ENCODE results near the gene CAPN13.

The CAPN13 gene

GRCh38 chr2:30807249-30807648 is at the start of gene CAPN13:
Gene CAPN13 (minus strand): TSS chr2:30807446. CDS start chr2:30787325, 20,121 bp downstream.
- no peaks in the 10 kb centered on the region for H3K4me1 ChIP-seq (ENCODE audit: insufficient read depth, low read length)
- H4K20me1 ChIP-seq (ENCODE audit: insufficient read depth, low read length): no peaks in the 10 kb centered on the region
- no peak within 1 kb of the TSS for H3K4me3 ChIP-seq (ENCODE audit: low read depth in 1 of 2, low read length in 2 of 2)
- no peak within 1 kb of the TSS for H3K9ac ChIP-seq (ENCODE audit: low read depth, low read length)
- H3K79me2 ChIP-seq (ENCODE audit: insufficient read depth, low read length): no peaks in the 10 kb centered on the region
- no peak within 1 kb of the TSS for H3K27ac ChIP-seq (ENCODE audit: low read length)
- TF ChIP-seq EZH2 (IDR thresholded peaks at IDR 0.05; ENCODE audit: borderline replicate concordance, low read depth, low read length, severe bottlenecking): no peak
- TF ChIP-seq, protein P1, sequence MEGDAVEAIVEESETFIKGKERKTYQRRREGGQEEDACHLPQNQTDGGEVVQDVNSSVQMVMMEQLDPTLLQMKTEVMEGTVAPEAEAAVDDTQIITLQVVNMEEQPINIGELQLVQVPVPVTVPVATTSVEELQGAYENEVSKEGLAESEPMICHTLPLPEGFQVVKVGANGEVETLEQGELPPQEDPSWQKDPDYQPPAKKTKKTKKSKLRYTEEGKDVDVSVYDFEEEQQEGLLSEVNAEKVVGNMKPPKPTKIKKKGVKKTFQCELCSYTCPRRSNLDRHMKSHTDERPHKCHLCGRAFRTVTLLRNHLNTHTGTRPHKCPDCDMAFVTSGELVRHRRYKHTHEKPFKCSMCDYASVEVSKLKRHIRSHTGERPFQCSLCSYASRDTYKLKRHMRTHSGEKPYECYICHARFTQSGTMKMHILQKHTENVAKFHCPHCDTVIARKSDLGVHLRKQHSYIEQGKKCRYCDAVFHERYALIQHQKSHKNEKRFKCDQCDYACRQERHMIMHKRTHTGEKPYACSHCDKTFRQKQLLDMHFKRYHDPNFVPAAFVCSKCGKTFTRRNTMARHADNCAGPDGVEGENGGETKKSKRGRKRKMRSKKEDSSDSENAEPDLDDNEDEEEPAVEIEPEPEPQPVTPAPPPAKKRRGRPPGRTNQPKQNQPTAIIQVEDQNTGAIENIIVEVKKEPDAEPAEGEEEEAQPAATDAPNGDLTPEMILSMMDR (IDR thresholded peaks at IDR 0.05; ENCODE audit: borderline replicate concordance, extremely low read depth, low read length, poor library complexity, severe bottlenecking): no peak
- no peak within 1 kb of the TSS for H2AFZ ChIP-seq (ENCODE audit: low read depth, low read length)
- no peak within 1 kb of the TSS for H3K4me2 ChIP-seq (ENCODE audit: insufficient read depth, low read length)
- ATAC-seq (ENCODE audit: insufficient read depth, low read depth) (no peak), DNase-seq (no peak)
- no peaks in the 10 kb centered on the region for H3K36me3 ChIP-seq (ENCODE audit: insufficient read depth, low read length)
- no peaks in the 10 kb centered on the region for H3K9me3 ChIP-seq (ENCODE audit: insufficient read depth, low read length, severe bottlenecking)
- H3K27me3 ChIP-seq (ENCODE audit: insufficient read depth, low read length, poor library complexity): no peaks in the 10 kb centered on the region

GRCh38 chr2:30847841-30848240 is 40.6 kb upstream of the CAPN13 start:
- Histone ChIP-seq H3K4me3 (ENCODE audit: low read depth in 1 of 2, low read length in 2 of 2) (no peak overlapping the region), H2AFZ (ENCODE audit: low read depth, low read length) (no peak overlapping the region), H3K27ac (ENCODE audit: low read length) (no peak overlapping the region), H4K20me1 (ENCODE audit: insufficient read depth, low read length) (no peaks in the 10 kb centered on the region), H3K4me1 (ENCODE audit: insufficient read depth, low read length) (no peaks in the 10 kb centered on the region), H3K79me2 (ENCODE audit: insufficient read depth, low read length) (no peaks in the 10 kb centered on the region), H3K9me3 (ENCODE audit: insufficient read depth, low read length, severe bottlenecking) (no peaks in the 10 kb centered on the region), H3K36me3 (ENCODE audit: insufficient read depth, low read length) (no peaks in the 10 kb centered on the region), H3K9ac (ENCODE audit: low read depth, low read length) (no peak overlapping the region), H3K27me3 (ENCODE audit: insufficient read depth, low read length, poor library complexity) (no peaks in the 10 kb centered on the region), H3K4me2 (ENCODE audit: insufficient read depth, low read length) (no peak overlapping the region)
- ATAC-seq (ENCODE audit: insufficient read depth, low read depth) (no peak), DNase-seq (no peak)
- TF ChIP-seq, protein P1 (IDR thresholded peaks at IDR 0.05; ENCODE audit: borderline replicate concordance, extremely low read depth, low read length, poor library complexity, severe bottlenecking): no peak
- TF ChIP-seq EZH2 (IDR thresholded peaks at IDR 0.05; ENCODE audit: borderline replicate concordance, low read depth, low read length, severe bottlenecking): no peak

GRCh38 chr2:30847329-30847728 is 40.1 kb upstream of the CAPN13 start:
- no peak for DNase-seq
- TF ChIP-seq, protein P1 (IDR thresholded peaks at IDR 0.05; ENCODE audit: borderline replicate concordance, extremely low read depth, low read length, poor library complexity, severe bottlenecking): no peak
- no peak for TF ChIP-seq EZH2 (IDR thresholded peaks at IDR 0.05; ENCODE audit: borderline replicate concordance, low read depth, low read length, severe bottlenecking)
- Histone ChIP-seq H3K9ac (ENCODE audit: low read depth, low read length) (no peak overlapping the region), H3K9me3 (ENCODE audit: insufficient read depth, low read length, severe bottlenecking) (no peaks in the 10 kb centered on the region), H4K20me1 (ENCODE audit: insufficient read depth, low read length) (no peaks in the 10 kb centered on the region), H3K79me2 (ENCODE audit: insufficient read depth, low read length) (no peaks in the 10 kb centered on the region), H3K4me3 (ENCODE audit: low read depth in 1 of 2, low read length in 2 of 2) (no peak overlapping the region), H3K36me3 (ENCODE audit: insufficient read depth, low read length) (no peaks in the 10 kb centered on the region), H2AFZ (ENCODE audit: low read depth, low read length) (no peak overlapping the region), H3K27ac (ENCODE audit: low read length) (no peak overlapping the region), H3K4me2 (ENCODE audit: insufficient read depth, low read length) (no peak overlapping the region), H3K27me3 (ENCODE audit: insufficient read depth, low read length, poor library complexity) (no peaks in the 10 kb centered on the region), H3K4me1 (ENCODE audit: insufficient read depth, low read length) (no peaks in the 10 kb centered on the region)
- no peak for ATAC-seq (ENCODE audit: insufficient read depth, low read depth)

DNA sequence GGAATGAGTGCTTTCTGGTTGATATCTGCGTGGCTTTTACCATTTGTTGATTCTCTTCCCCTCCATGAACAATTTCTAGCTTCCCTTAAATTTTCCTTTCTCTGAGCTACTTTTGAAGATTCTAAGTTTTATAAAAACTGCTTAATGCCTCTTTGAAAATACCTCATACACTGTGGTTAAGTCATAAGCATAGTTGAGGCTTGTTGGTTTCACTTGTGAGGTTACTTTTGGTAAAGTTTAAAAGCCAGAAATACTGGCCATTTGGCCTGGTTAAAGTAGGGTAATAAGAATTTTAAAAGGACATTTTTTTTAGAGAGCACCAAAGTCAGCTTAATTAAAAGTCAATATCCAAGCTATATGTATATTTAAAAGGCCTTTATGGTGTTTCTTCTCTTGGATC is 21.3 kb upstream of the CAPN13 start:
- H3K27me3 ChIP-seq (ENCODE audit: insufficient read depth, low read length, poor library complexity): no peaks in the 10 kb centered on the region
- ATAC-seq (ENCODE audit: insufficient read depth, low read depth): no peak
- DNase-seq: no peak
- no peak overlapping the region for H2AFZ ChIP-seq (ENCODE audit: low read depth, low read length)
- H3K9me3 ChIP-seq (ENCODE audit: insufficient read depth, low read length, severe bottlenecking): peaks cover 11% of the 10 kb centered on the region
- no peak for TF ChIP-seq EZH2 (IDR thresholded peaks at IDR 0.05; ENCODE audit: borderline replicate concordance, low read depth, low read length, severe bottlenecking)
- TF ChIP-seq, protein P1 (IDR thresholded peaks at IDR 0.05; ENCODE audit: borderline replicate concordance, extremely low read depth, low read length, poor library complexity, severe bottlenecking): no peak
- no peak overlapping the region for H3K4me2 ChIP-seq (ENCODE audit: insufficient read depth, low read length)
- H3K79me2 ChIP-seq (ENCODE audit: insufficient read depth, low read length): no peaks in the 10 kb centered on the region
- H3K4me3 ChIP-seq (ENCODE audit: low read depth in 1 of 2, low read length in 2 of 2): no peak overlapping the region
- H3K27ac ChIP-seq (ENCODE audit: low read length): no peak overlapping the region
- H3K9ac ChIP-seq (ENCODE audit: low read depth, low read length): no peak overlapping the region
- H3K4me1 ChIP-seq (ENCODE audit: insufficient read depth, low read length): no peaks in the 10 kb centered on the region
- H4K20me1 ChIP-seq (ENCODE audit: insufficient read depth, low read length): no peaks in the 10 kb centered on the region
- H3K36me3 ChIP-seq (ENCODE audit: insufficient read depth, low read length): no peaks in the 10 kb centered on the region
